Muscle layer of duodenum (tissue), 2 donors: Measurements from ENCODE around the gene HBM.
"Not testable (repeated sequence)": the region's sequence is repeated elsewhere in the genome, so short reads cannot be mapped to it uniquely, and the experiment has no call there.

ENCODE experiments used
- H3K27ac ChIP-seq: one replicate; pipeline ENCODE4 v1.7.0; 2013; ENCODE audit warnings: mild to moderate bottlenecking, low read length
- H3K27me3 ChIP-seq: one replicate; pipeline ENCODE4 v1.7.0; 2013; ENCODE audit warnings: low read depth, mild to moderate bottlenecking, control low read depth, low read length
- H3K36me3 ChIP-seq, 2 donors: one replicate each; pipeline ENCODE4 v1.7.0; 2013; ENCODE audit warnings: low read length in 2 of 2, control low read depth in 1 of 2, mild to moderate bottlenecking in 1 of 2; ENCODE audit not compliant: insufficient read depth in 2 of 2, control insufficient read depth in 1 of 2
- H3K4me1 ChIP-seq, 2 donors: one replicate each; pipeline ENCODE4 v1.7.0; 2013; ENCODE audit warnings: low read length in 2 of 2, mild to moderate bottlenecking in 2 of 2, control low read depth in 1 of 2, moderate library complexity in 1 of 2; ENCODE audit not compliant: insufficient read depth in 2 of 2, control insufficient read depth in 1 of 2
- H3K4me3 ChIP-seq, 2 donors: one replicate each; pipeline ENCODE4 v1.7.0; 2013; ENCODE audit warnings: low read length in 2 of 2, low read depth in 1 of 2, mild to moderate bottlenecking in 1 of 2
- H3K9me3 ChIP-seq, 2 donors: one replicate each; pipeline ENCODE4 v1.7.0; 2013; ENCODE audit warnings: low read length in 2 of 2, control low read depth in 1 of 2, mild to moderate bottlenecking in 1 of 2; ENCODE audit not compliant: control insufficient read depth in 1 of 2
- donor health status: healthy.

HBM gene

GRCh38 chr16:173211-173854, 7.6 kb downstream of the HBM start:
- not testable (repeated sequence) for H3K4me1 ChIP-seq, H3K9me3 ChIP-seq, H3K27ac ChIP-seq, H3K4me3 ChIP-seq, H3K36me3 ChIP-seq
- peaks cover 35% of the 10 kb centered on the region for H3K27me3 ChIP-seq

- not testable (repeated sequence) for H3K4me1 ChIP-seq, H3K9me3 ChIP-seq, H3K4me3 ChIP-seq, H3K36me3 ChIP-seq, H3K27ac ChIP-seq
- peaks cover 31% of the 10 kb centered on the region for H3K27me3 ChIP-seq
Observed at GRCh38 chr16:173928-174769, 8.4 kb downstream of the HBM start.

- peaks cover 38% of the 10 kb centered on the region for H3K27me3 ChIP-seq
- H3K36me3 ChIP-seq, result no peaks in the 10 kb centered on the region
- H3K4me1 ChIP-seq, result peaks cover 0 to 5% of the 10 kb centered on the region in 2 donors
- H3K4me3 ChIP-seq, result no peak overlapping the region
- no peaks in the 10 kb centered on the region for H3K9me3 ChIP-seq
- no peak overlapping the region for H3K27ac ChIP-seq
Observed at GRCh38 chr16:175011-175949, 9.5 kb downstream of the HBM start.

- not testable (repeated sequence) for H3K36me3 ChIP-seq, H3K4me3 ChIP-seq, H3K9me3 ChIP-seq, H3K27ac ChIP-seq
- Histone ChIP-seq H3K27me3 (peaks cover 38% of the 10 kb centered on the region), H3K4me1 (peaks cover 0 to 12% of the 10 kb centered on the region in 2 donors)
Observed at GRCh38 chr16:176006-176405, 10.2 kb downstream of the HBM start.

GRCh38 chr16:176477-177382, 11.0 kb downstream of the HBM start, which contains the start of gene HBA1:
TSS of gene HBA1 (plus strand) at chr16:176680. CDS start at chr16:176717, 37 bp downstream.
- Histone ChIP-seq H3K27me3 (peaks cover 38% of the 10 kb centered on the region), H3K4me1 (peaks cover 0 to 17% of the 10 kb centered on the region in 2 donors)
- H3K4me3 ChIP-seq, H3K36me3 ChIP-seq, H3K27ac ChIP-seq, H3K9me3 ChIP-seq: not testable (repeated sequence)

- peaks cover 0 to 17% of the 10 kb centered on the region in 2 donors for H3K4me1 ChIP-seq
- no peaks in the 10 kb centered on the region for H3K36me3 ChIP-seq
- peaks cover 38% of the 10 kb centered on the region for H3K27me3 ChIP-seq
Observed at GRCh38 chr16:177394-177822, 11.6 kb downstream of the HBM start.

GRCh38 chr16:177981-178667, 12.3 kb downstream of the HBM start:
- Histone ChIP-seq H3K36me3 (no peaks in the 10 kb centered on the region), H3K27ac (no peak overlapping the region), H3K4me3 (no peak overlapping the region), H3K9me3 (no peaks in the 10 kb centered on the region), H3K4me1 (peaks cover 0 to 17% of the 10 kb centered on the region in 2 donors), H3K27me3 (peaks cover 38% of the 10 kb centered on the region)

More at GRCh38 chr16:177394-177822, 11.6 kb downstream of the HBM start:
- Histone ChIP-seq H3K9me3 (no peaks in the 10 kb centered on the region), H3K27ac (no peak overlapping the region), H3K4me3 (no peak overlapping the region)

GRCh38 chr16:178668-179015, 12.9 kb downstream of the HBM start:
- H3K36me3 ChIP-seq, result no peaks in the 10 kb centered on the region
- no peak overlapping the region for H3K27ac ChIP-seq
- peaks cover 0 to 17% of the 10 kb centered on the region in 2 donors for H3K4me1 ChIP-seq
- no peak overlapping the region for H3K4me3 ChIP-seq
- no peaks in the 10 kb centered on the region for H3K9me3 ChIP-seq
- peaks cover 38% of the 10 kb centered on the region for H3K27me3 ChIP-seq

- H3K4me1 ChIP-seq, result peaks cover 0 to 17% of the 10 kb centered on the region in 2 donors
- H3K9me3 ChIP-seq, result no peaks in the 10 kb centered on the region
- no peak overlapping the region for H3K27ac ChIP-seq
- H3K27me3 ChIP-seq, result peaks cover 38% of the 10 kb centered on the region
- H3K36me3 ChIP-seq, result no peaks in the 10 kb centered on the region
- no peak overlapping the region for H3K4me3 ChIP-seq
Observed at GRCh38 chr16:179211-180092, 13.7 kb downstream of the HBM start.
